SK-N-SH (cell line): ENCODE data around the gene XIRP2.

ENCODE experiments used
- EP300 ChIP-seq, 2 experiments: IDR thresholded peaks; 2 replicates each; pipeline versions ENCODE4 v1.4.0 to v1.6.1; 2012; ENCODE audit warnings: borderline replicate concordance in 1 of 2, low read depth in 1 of 2, low read length in 1 of 2
- NFIC ChIP-seq: IDR thresholded peaks from 2 replicates; pipeline ENCODE4 v1.4.0; 2012; ENCODE audit warnings: borderline replicate concordance
- SIN3A ChIP-seq: IDR thresholded peaks from 2 replicates; pipeline ENCODE4 v1.6.1; 2012; ENCODE audit warnings: low read depth, mild to moderate bottlenecking, low read length, moderate library complexity, borderline replicate concordance
- TF ChIP-seq, protein P1 (sequence below): fragments of 200-600 bp; sonication (generic); IDR thresholded peaks from 2 replicates; pipeline ENCODE4 v1.6.1; 2017; ENCODE audit warnings: antibody characterized with exemption, mild to moderate bottlenecking, moderate library complexity

GRCh38 chr2:167265722-167266121 is 377.4 kb downstream of the XIRP2 start:
- TF ChIP-seq, protein P1, sequence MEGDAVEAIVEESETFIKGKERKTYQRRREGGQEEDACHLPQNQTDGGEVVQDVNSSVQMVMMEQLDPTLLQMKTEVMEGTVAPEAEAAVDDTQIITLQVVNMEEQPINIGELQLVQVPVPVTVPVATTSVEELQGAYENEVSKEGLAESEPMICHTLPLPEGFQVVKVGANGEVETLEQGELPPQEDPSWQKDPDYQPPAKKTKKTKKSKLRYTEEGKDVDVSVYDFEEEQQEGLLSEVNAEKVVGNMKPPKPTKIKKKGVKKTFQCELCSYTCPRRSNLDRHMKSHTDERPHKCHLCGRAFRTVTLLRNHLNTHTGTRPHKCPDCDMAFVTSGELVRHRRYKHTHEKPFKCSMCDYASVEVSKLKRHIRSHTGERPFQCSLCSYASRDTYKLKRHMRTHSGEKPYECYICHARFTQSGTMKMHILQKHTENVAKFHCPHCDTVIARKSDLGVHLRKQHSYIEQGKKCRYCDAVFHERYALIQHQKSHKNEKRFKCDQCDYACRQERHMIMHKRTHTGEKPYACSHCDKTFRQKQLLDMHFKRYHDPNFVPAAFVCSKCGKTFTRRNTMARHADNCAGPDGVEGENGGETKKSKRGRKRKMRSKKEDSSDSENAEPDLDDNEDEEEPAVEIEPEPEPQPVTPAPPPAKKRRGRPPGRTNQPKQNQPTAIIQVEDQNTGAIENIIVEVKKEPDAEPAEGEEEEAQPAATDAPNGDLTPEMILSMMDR, result no peak
- no peak for TF ChIP-seq EP300 (IDR thresholded peaks at IDR 0.05; ENCODE audit: borderline replicate concordance in 1 of 2, low read depth in 1 of 2, low read length in 1 of 2)
- no peak for TF ChIP-seq NFIC
- TF ChIP-seq SIN3A, result no peak
